ENCODE measurements around the gene C2orf78.
"Not testable (repeated sequence)": the region's sequence is repeated elsewhere in the genome, so short reads cannot be mapped to it uniquely, and the experiment has no call there.

The C2orf78 gene

GRCh38 chr2:73746877-73747208 is 37.1 kb upstream of the C2orf78 start:
- Histone ChIP-seq H3K27ac (no peak overlapping the region), H3K9me3 (ENCODE audit: severe bottlenecking) (no peaks in the 10 kb centered on the region), H3K27me3 (ENCODE audit: insufficient read depth, low read depth, severe bottlenecking) (no peaks in the 10 kb centered on the region), H3K4me3 (ENCODE audit: low read depth, low read length) (no peak overlapping the region), H3K36me3 (peaks cover 22% of the 10 kb centered on the region)
- TF ChIP-seq CTCF (IDR thresholded peaks at IDR 0.05; ENCODE audit: low read depth, low read length), result no peak
- DNase-seq, result no peak

GRCh38 chr2:73749314-73749713 is 34.7 kb upstream of the C2orf78 start:
- no peak for DNase-seq
- H3K9me3 ChIP-seq (ENCODE audit: severe bottlenecking), result no peaks in the 10 kb centered on the region
- H3K27ac ChIP-seq, result no peak overlapping the region

GRCh38 chr2:73754332-73754731 is 29.7 kb upstream of the C2orf78 start:
- not testable (repeated sequence) for H3K4me3 ChIP-seq (ENCODE audit: low read depth, low read length); H3K27me3 ChIP-seq (ENCODE audit: insufficient read depth, low read depth, severe bottlenecking); DNase-seq; H3K27ac ChIP-seq; H3K9me3 ChIP-seq (ENCODE audit: severe bottlenecking)
- H3K36me3 ChIP-seq, result peaks cover 18% of the 10 kb centered on the region

More at GRCh38 chr2:73749314-73749713, 34.7 kb upstream of the C2orf78 start:
- TF ChIP-seq CTCF (IDR thresholded peaks at IDR 0.05; ENCODE audit: low read depth, low read length), result no peak
- no peak overlapping the region for H3K4me3 ChIP-seq (ENCODE audit: low read depth, low read length)
- peaks cover 27% of the 10 kb centered on the region for H3K36me3 ChIP-seq
- no peaks in the 10 kb centered on the region for H3K27me3 ChIP-seq (ENCODE audit: insufficient read depth, low read depth, severe bottlenecking)

GRCh38 chr2:73759285-73759764 is 24.7 kb upstream of the C2orf78 start:
- DNase-seq, result no peak
- H3K36me3 ChIP-seq, result peaks cover 38% of the 10 kb centered on the region
- TF ChIP-seq CTCF (IDR thresholded peaks at IDR 0.05; ENCODE audit: low read depth, low read length), result no peak

GRCh38 chr2:73759904-73760303 is 24.1 kb upstream of the C2orf78 start:
- TF ChIP-seq CTCF (IDR thresholded peaks at IDR 0.05; ENCODE audit: low read depth, low read length), result no peak
- H3K27ac ChIP-seq, result no peak overlapping the region
- H3K36me3 ChIP-seq, result peaks cover 43% of the 10 kb centered on the region
- no peaks in the 10 kb centered on the region for H3K9me3 ChIP-seq (ENCODE audit: severe bottlenecking)
- H3K4me3 ChIP-seq (ENCODE audit: low read depth, low read length), result no peak overlapping the region
- H3K27me3 ChIP-seq (ENCODE audit: insufficient read depth, low read depth, severe bottlenecking), result no peaks in the 10 kb centered on the region
- no peak for DNase-seq

More at GRCh38 chr2:73759285-73759764, 24.7 kb upstream of the C2orf78 start:
- Histone ChIP-seq H3K27me3 (ENCODE audit: insufficient read depth, low read depth, severe bottlenecking) (no peaks in the 10 kb centered on the region), H3K27ac (no peak overlapping the region), H3K9me3 (ENCODE audit: severe bottlenecking) (no peaks in the 10 kb centered on the region), H3K4me3 (ENCODE audit: low read depth, low read length) (no peak overlapping the region)

GRCh38 chr2:73762571-73762970 is 21.4 kb upstream of the C2orf78 start:
- Histone ChIP-seq H3K9me3 (ENCODE audit: severe bottlenecking) (no peaks in the 10 kb centered on the region), H3K27ac (no peak overlapping the region), H3K36me3 (peaks cover 68% of the 10 kb centered on the region), H3K27me3 (ENCODE audit: insufficient read depth, low read depth, severe bottlenecking) (no peaks in the 10 kb centered on the region), H3K4me3 (ENCODE audit: low read depth, low read length) (no peak overlapping the region)
- no peak for DNase-seq
- no peak for TF ChIP-seq CTCF (IDR thresholded peaks at IDR 0.05; ENCODE audit: low read depth, low read length)
